Neural progenitor cell (in vitro differentiated cells): ENCODE measurements around the gene SPAG9. TPM values are rescaled to one million over a fixed set of nuclear protein-coding genes. Genes with fewer than 3 reads are reported as not detected.

Experiments
- DNase-seq: peaks from one replicate; pipeline ENCODE4 v3.0.0-alpha.2; 2016; ENCODE audit warnings: low spot score
- H2AFZ ChIP-seq: fragments of 200-600 bp; sonication (generic); replicated peaks from 2 replicates; pipeline ENCODE4 v1.6.1; 2016; ENCODE audit warnings: antibody characterized with exemption
- H3F3A ChIP-seq: fragments of 200-600 bp; sonication (generic); 2 replicates; pipeline ENCODE4 v1.6.1; 2016; ENCODE audit warnings: antibody characterized with exemption, low read depth
- H3K27ac ChIP-seq: fragments of 200-600 bp; sonication (generic); 2 replicates; pipeline ENCODE4 v1.5.1; 2016; ENCODE audit warnings: mild to moderate bottlenecking
- H3K27me3 ChIP-seq: fragments of 200-600 bp; sonication (generic); 2 replicates; pipeline ENCODE4 v1.6.1; 2016; ENCODE audit warnings: mild to moderate bottlenecking, moderate library complexity
- H3K36me3 ChIP-seq: fragments of 200-600 bp; sonication (generic); 2 replicates; pipeline ENCODE4 v1.5.1; 2016
- H3K4me1 ChIP-seq: fragments of 200-600 bp; sonication (generic); 2 replicates; pipeline ENCODE4 v1.6.1; 2016; ENCODE audit warnings: mixed run types
- H3K4me2 ChIP-seq: fragments of 200-600 bp; sonication (generic); 2 replicates; pipeline ENCODE4 v1.6.1; 2016
- H3K4me3 ChIP-seq: fragments of 200-600 bp; sonication (generic); 2 replicates; pipeline ENCODE4 v1.5.1; 2016
- H3K79me2 ChIP-seq: fragments of 200-600 bp; sonication (generic); 2 replicates; pipeline ENCODE4 v1.6.1; 2016; ENCODE audit warnings: low read depth
- H3K9ac ChIP-seq: fragments of 200-600 bp; sonication (generic); 2 replicates; pipeline ENCODE4 v1.6.1; 2016
- H3K9me3 ChIP-seq: fragments of 200-600 bp; sonication (generic); 2 replicates; pipeline ENCODE4 v1.5.1; 2016; ENCODE audit warnings: low read depth
- H4K20me1 ChIP-seq: fragments of 200-600 bp; sonication (generic); 2 replicates; pipeline ENCODE4 v1.6.1; 2016; ENCODE audit warnings: low read depth
- H3K27ac Mint-ChIP-seq: 3 replicates; pipeline ENCODE4 v1.8.0; 2021; ENCODE audit warnings: mixed read lengths
- H3K27me3 Mint-ChIP-seq: 2 replicates; pipeline ENCODE4 v1.8.0; 2022; ENCODE audit warnings: low read depth, mild to moderate bottlenecking, inconsistent platforms, moderate library complexity, mixed read lengths; ENCODE audit not compliant: insufficient read depth
- H3K36me3 Mint-ChIP-seq: 3 replicates; pipeline ENCODE4 v1.8.0; 2021; ENCODE audit warnings: mixed read lengths
- H3K4me1 Mint-ChIP-seq: 3 replicates; pipeline ENCODE4 v1.8.0; 2021; ENCODE audit warnings: mixed read lengths
- H3K4me3 Mint-ChIP-seq: 3 replicates; pipeline ENCODE4 v1.8.0; 2021; ENCODE audit warnings: mild to moderate bottlenecking, moderate library complexity, mixed read lengths
- H3K9me3 Mint-ChIP-seq: 3 replicates; pipeline ENCODE4 v1.8.0; 2020; ENCODE audit warnings: mixed read lengths
- EZH2 ChIP-seq: fragments of 200-600 bp; sonication (generic); IDR thresholded peaks from 2 replicates; pipeline ENCODE4 v1.6.1; 2017; ENCODE audit warnings: antibody characterized with exemption, mild to moderate bottlenecking, moderate library complexity
- EZH2phosphoT487 ChIP-seq: fragments of 200-600 bp; sonication (generic); IDR thresholded peaks from 2 replicates; pipeline ENCODE4 v1.6.1; 2017; ENCODE audit warnings: antibody characterized with exemption
- total RNA-seq: library from RNA; depleted of rRNA; stranded (reverse); fragments of >200 nt; gene quantifications from 2 replicates; pipeline ENCODE4 v1.2.3, GENCODE V29; 2015; ENCODE audit warnings: low replicate concordance
- TF ChIP-seq, protein P1 (sequence below): fragments of 200-600 bp; sonication (generic); IDR thresholded peaks from 2 replicates; pipeline ENCODE4 v1.5.1; 2017; ENCODE audit warnings: antibody characterized with exemption, mild to moderate bottlenecking

The SPAG9 gene
- total RNA-seq, 1 donor from 2014 or later, result 99.5 TPM

DNA sequence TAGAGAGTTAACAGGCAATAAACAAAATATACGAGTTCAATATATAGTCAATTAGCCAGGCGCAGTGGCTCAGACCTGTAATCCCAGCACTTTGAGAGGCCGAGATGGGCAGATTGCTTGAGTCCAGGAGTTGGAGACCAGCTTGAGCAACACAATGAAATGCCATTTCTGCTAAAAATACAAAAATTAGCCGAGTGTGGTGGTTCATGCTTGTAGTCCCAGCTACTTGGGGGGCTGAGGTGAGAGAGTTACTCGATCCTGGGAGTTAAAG, 184.7 kb downstream of the SPAG9 start:
- peaks cover 5% of the 10 kb centered on the region for H3K27me3 Mint-ChIP-seq
- Histone ChIP-seq H3K79me2 (no peaks in the 10 kb centered on the region), H3K27ac (no peak overlapping the region), H2AFZ (no peak overlapping the region), H3K4me3 (no peak overlapping the region), H3F3A (peaks cover 15% of the 10 kb centered on the region), H3K9me3 (no peaks in the 10 kb centered on the region), H3K4me1 (peaks cover 8% of the 10 kb centered on the region), H3K4me2 (no peak overlapping the region), H4K20me1 (no peaks in the 10 kb centered on the region), H3K9ac (no peak overlapping the region), H3K27me3 (peaks cover 11% of the 10 kb centered on the region), H3K36me3 (no peaks in the 10 kb centered on the region)
- no peak overlapping the region for H3K4me3 Mint-ChIP-seq
- TF ChIP-seq, protein P1, sequence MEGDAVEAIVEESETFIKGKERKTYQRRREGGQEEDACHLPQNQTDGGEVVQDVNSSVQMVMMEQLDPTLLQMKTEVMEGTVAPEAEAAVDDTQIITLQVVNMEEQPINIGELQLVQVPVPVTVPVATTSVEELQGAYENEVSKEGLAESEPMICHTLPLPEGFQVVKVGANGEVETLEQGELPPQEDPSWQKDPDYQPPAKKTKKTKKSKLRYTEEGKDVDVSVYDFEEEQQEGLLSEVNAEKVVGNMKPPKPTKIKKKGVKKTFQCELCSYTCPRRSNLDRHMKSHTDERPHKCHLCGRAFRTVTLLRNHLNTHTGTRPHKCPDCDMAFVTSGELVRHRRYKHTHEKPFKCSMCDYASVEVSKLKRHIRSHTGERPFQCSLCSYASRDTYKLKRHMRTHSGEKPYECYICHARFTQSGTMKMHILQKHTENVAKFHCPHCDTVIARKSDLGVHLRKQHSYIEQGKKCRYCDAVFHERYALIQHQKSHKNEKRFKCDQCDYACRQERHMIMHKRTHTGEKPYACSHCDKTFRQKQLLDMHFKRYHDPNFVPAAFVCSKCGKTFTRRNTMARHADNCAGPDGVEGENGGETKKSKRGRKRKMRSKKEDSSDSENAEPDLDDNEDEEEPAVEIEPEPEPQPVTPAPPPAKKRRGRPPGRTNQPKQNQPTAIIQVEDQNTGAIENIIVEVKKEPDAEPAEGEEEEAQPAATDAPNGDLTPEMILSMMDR, result no peak
- TF ChIP-seq EZH2 (no peak), EZH2phosphoT487 (no peak)
- H3K9me3 Mint-ChIP-seq, result no peaks in the 10 kb centered on the region
- DNase-seq, result no peak
- H3K27ac Mint-ChIP-seq, result no peak overlapping the region
- no peaks in the 10 kb centered on the region for H3K36me3 Mint-ChIP-seq
- peaks cover 22% of the 10 kb centered on the region for H3K4me1 Mint-ChIP-seq

GRCh38 chr17:50935221-50935995, 185.3 kb downstream of the SPAG9 start:
- Mint-ChIP-seq H3K4me3 (no peak overlapping the region), H3K27ac (no peak overlapping the region), H3K27me3 (peaks cover 4% of the 10 kb centered on the region), H3K9me3 (no peaks in the 10 kb centered on the region), H3K4me1 (peaks cover 24% of the 10 kb centered on the region), H3K36me3 (no peaks in the 10 kb centered on the region)
- H3K27me3 ChIP-seq, result peaks cover 11% of the 10 kb centered on the region
- H3K4me2 ChIP-seq, result no peak overlapping the region
- H3F3A ChIP-seq, result peaks cover 20% of the 10 kb centered on the region
- H3K4me1 ChIP-seq, result peaks cover 11% of the 10 kb centered on the region
- no peak for DNase-seq
- no peak overlapping the region for H3K27ac ChIP-seq
- no peak overlapping the region for H2AFZ ChIP-seq
- no peak overlapping the region for H3K9ac ChIP-seq
- TF ChIP-seq EZH2, result no peak
- H4K20me1 ChIP-seq, result no peaks in the 10 kb centered on the region
- H3K4me3 ChIP-seq, result no peak overlapping the region
- H3K36me3 ChIP-seq, result no peaks in the 10 kb centered on the region
- H3K9me3 ChIP-seq, result no peaks in the 10 kb centered on the region
- H3K79me2 ChIP-seq, result no peaks in the 10 kb centered on the region

DNA sequence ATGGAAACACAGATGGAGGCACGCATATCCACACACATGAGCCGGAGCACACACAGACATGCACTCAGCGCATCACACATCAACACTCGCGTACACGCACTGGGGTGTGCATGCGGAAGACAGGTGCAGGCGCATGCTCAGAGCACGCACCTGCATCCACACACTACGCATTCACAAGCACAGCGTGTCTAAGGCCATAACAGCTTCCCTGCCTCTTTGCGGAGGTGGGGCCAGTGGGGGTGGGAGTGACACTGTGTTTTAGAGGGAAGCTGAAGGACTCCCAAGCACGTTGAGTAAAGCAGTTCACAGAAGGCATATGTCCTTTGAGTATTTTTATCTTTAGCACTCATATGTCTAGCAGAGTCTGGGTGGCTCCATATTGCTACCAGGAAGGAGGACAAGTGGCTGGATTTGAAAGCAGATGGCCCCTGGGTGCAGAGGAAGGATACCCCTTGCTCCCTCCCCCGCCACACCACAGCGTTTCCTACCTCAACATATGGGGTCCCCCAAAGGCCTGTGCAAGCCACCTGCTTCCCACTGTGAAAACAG, 185.9 kb downstream of the SPAG9 start:
- Histone ChIP-seq H3K27ac (no peak overlapping the region), H3K9ac (no peak overlapping the region), H3K79me2 (no peaks in the 10 kb centered on the region), H3K4me3 (no peak overlapping the region), H3K9me3 (no peaks in the 10 kb centered on the region), H3K4me2 (no peak overlapping the region), H3F3A (peaks cover 23% of the 10 kb centered on the region), H3K4me1 (peaks cover 18% of the 10 kb centered on the region), H3K36me3 (no peaks in the 10 kb centered on the region), H4K20me1 (no peaks in the 10 kb centered on the region), H3K27me3 (peaks cover 11% of the 10 kb centered on the region), H2AFZ (no peak overlapping the region)
- H3K27me3 Mint-ChIP-seq, result peaks cover 3% of the 10 kb centered on the region
- no peaks in the 10 kb centered on the region for H3K36me3 Mint-ChIP-seq
- no peak overlapping the region for H3K27ac Mint-ChIP-seq
- no peak for DNase-seq
- no peak overlapping the region for H3K4me3 Mint-ChIP-seq
- H3K4me1 Mint-ChIP-seq, result peaks cover 28% of the 10 kb centered on the region
- H3K9me3 Mint-ChIP-seq, result no peaks in the 10 kb centered on the region
- TF ChIP-seq EZH2 (no peak), EZH2phosphoT487 (no peak)
- TF ChIP-seq, protein P1, result no peak

DNA sequence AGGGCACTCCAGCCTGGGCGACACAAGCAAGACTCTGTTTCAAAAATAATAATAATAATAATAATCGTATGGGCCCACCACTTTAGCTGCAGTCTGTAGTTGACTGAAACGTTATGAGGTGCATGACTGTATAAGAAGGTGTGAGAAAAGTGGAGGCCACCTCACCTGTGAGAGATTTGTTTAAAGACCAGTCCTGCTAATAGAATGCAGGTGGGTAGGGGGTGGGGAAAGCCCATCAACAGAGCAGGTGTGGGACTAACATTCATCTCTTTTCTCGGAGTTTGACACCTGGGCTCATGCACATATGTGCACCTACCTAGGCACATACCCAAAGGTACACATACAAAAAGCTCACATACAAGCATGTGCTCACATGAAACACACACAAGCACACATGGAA, 186.5 kb downstream of the SPAG9 start:
- H3K9ac ChIP-seq, result no peak overlapping the region
- Mint-ChIP-seq H3K36me3 (no peaks in the 10 kb centered on the region), H3K27me3 (peaks cover 3% of the 10 kb centered on the region), H3K4me3 (no peak overlapping the region), H3K4me1 (peaks cover 30% of the 10 kb centered on the region), H3K27ac (no peak overlapping the region), H3K9me3 (no peaks in the 10 kb centered on the region)
- H4K20me1 ChIP-seq, result no peaks in the 10 kb centered on the region
- H3K79me2 ChIP-seq, result no peaks in the 10 kb centered on the region
- no peak overlapping the region for H2AFZ ChIP-seq
- no peak overlapping the region for H3K27ac ChIP-seq
- no peak overlapping the region for H3K4me2 ChIP-seq
- H3K4me3 ChIP-seq, result no peak overlapping the region
- TF ChIP-seq EZH2 (no peak), EZH2phosphoT487 (no peak)
- TF ChIP-seq, protein P1, result no peak
- peaks cover 11% of the 10 kb centered on the region for H3K27me3 ChIP-seq
- no peaks in the 10 kb centered on the region for H3K9me3 ChIP-seq
- H3F3A ChIP-seq, result peaks cover 23% of the 10 kb centered on the region
- DNase-seq, result no peak
- peaks cover 21% of the 10 kb centered on the region for H3K4me1 ChIP-seq
- H3K36me3 ChIP-seq, result no peaks in the 10 kb centered on the region
